ENCODE results near the gene ZMYND19.
A peak's percentile ranks its signal among the peaks of the same experiment; 100 is the strongest.
"Not testable (repeated sequence)": the region's sequence is repeated elsewhere in the genome, so short reads cannot be mapped to it uniquely, and the experiment has no call there.

Gene ZMYND19

GRCh38 chr9:137602661-137603060, 12.3 kb upstream of the ZMYND19 start:
- no peak for DNase-seq (ENCODE audit: low spot score)
- in situ Hi-C loops (cut with MboI; ENCODE audit: low sequenced_read_pairs, unreplicated experiment) = no loop called here
- TF ChIP-seq CTCF (IDR thresholded peaks at IDR 0.05; ENCODE audit: borderline replicate concordance, control extremely low read depth, extremely low read depth, insufficient read depth, missing control alignments) = no peak

- TF ChIP-seq CTCF (IDR thresholded peaks at IDR 0.05; ENCODE audit: borderline replicate concordance, control extremely low read depth, extremely low read depth, insufficient read depth, missing control alignments) = no peak
- in situ Hi-C loops (cut with MboI; ENCODE audit: low sequenced_read_pairs, unreplicated experiment) = no loop called here
- DNase-seq (ENCODE audit: low spot score) = no peak
Observed at GRCh38 chr9:137598943-137599342, 8.6 kb upstream of the ZMYND19 start.

DNA sequence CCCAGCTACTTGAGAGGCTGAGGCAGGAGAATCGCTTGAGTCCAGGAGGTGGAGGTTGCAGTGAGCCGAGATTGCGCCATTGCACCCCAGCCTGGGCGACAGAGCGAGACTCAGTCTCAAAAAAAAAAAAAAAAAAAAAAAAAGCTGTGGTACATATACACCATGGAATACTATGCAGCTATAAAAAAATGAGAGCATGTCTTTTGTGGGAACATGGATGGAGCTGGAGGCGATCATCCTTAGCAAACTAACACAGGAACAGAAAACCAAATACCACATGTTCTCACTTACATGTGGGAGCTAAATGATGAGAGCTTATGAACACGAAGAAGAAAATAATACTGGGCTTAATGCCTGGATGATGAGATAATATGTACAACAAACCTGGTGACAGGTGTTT, 6.3 kb upstream of the ZMYND19 start:
- in situ Hi-C loops (cut with MboI; ENCODE audit: low sequenced_read_pairs, unreplicated experiment) = not testable (repeated sequence)

GRCh38 chr9:137593176-137593575, 2.9 kb upstream of the ZMYND19 start:
- no peak for DNase-seq (ENCODE audit: low spot score)
- in situ Hi-C loops (cut with MboI; ENCODE audit: low sequenced_read_pairs, unreplicated experiment) = no loop called here
- no peak for TF ChIP-seq CTCF (IDR thresholded peaks at IDR 0.05; ENCODE audit: borderline replicate concordance, control extremely low read depth, extremely low read depth, insufficient read depth, missing control alignments)

More for the DNA sequence above, 6.3 kb upstream of the ZMYND19 start:
- DNase-seq (ENCODE audit: low spot score) = not testable (repeated sequence)

- no peak for TF ChIP-seq CTCF (IDR thresholded peaks at IDR 0.05; ENCODE audit: borderline replicate concordance, control extremely low read depth, extremely low read depth, insufficient read depth, missing control alignments)
- DNase-seq (ENCODE audit: low spot score) = no peak
- in situ Hi-C loops (cut with MboI; ENCODE audit: low sequenced_read_pairs, unreplicated experiment) = no loop called here
Observed at GRCh38 chr9:137592767-137593166, 2.5 kb upstream of the ZMYND19 start.

DNA sequence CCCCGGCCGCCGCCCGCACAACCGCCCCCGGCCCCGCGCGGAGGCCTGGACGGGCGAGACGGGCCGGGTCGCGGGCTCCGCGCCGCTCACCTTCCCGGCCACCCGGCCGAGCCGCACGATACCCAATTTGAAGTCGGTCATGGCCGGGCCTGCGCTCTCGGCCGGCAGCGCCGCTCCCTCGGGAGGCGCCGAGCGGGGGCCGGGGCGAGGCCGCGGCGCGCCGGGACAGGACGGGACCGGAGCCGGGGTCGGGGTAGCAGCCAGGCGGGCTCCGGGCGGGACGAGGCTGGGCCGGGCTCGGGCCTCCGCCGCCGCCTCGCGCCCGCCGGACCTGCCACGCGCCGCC, 216 bp downstream of the ZMYND19 start:
- no peak for DNase-seq (ENCODE audit: low spot score)
- in situ Hi-C loops (cut with MboI; ENCODE audit: low sequenced_read_pairs, unreplicated experiment) = no loop called here
- no peak for TF ChIP-seq CTCF (IDR thresholded peaks at IDR 0.05; ENCODE audit: borderline replicate concordance, control extremely low read depth, extremely low read depth, insufficient read depth, missing control alignments)

DNA sequence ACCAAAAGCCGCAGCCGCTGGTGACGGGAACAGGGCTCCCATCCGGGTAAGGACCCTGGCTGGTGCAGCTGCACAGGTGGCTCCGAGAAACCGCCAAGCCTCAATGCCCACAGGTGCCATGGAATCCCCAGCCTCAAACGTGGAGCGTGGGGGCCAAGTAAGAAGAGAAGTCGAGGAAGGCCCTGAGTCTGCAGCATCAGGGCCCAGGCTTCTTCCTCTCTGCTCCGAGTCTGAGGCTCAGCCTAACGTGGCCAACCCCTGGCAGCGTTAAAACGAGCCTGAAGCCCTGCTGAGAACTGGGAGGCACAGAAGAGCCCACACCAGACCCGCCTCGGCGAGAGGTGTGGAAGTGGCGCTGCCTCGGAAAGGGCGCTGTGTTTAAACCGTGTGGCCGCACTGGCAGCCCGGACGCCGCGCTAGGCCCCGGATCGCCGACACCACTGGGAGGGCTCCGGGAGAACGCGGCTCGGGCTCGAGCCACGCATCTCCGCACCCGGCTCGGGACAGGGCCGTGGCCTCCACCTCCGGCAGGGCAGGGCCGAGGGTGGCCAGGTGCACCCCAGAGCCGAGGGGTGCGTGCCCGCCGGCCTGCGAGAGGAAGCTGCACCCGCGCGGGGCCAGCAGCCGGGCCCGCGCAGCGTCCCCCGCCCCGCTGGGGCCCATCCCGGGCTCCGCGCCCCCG, 730 bp downstream of the ZMYND19 start:
- in situ Hi-C loops (cut with MboI; ENCODE audit: low sequenced_read_pairs, unreplicated experiment) = no loop called here
- DNase-seq (ENCODE audit: low spot score) = peak; percentile 45
- TF ChIP-seq CTCF (IDR thresholded peaks at IDR 0.05; ENCODE audit: borderline replicate concordance, control extremely low read depth, extremely low read depth, insufficient read depth, missing control alignments) = no peak

All from GM13976 (cell line).